H1 (cell line): ENCODE results near the gene NF1. TPM values are rescaled to one million over a fixed set of nuclear protein-coding genes. Genes with fewer than 3 reads are reported as not detected.

Source experiments
- CTCF ChIA-PET: fragments of 300-600 bp; sonication (Branson Sonifier 250); formaldehyde crosslinking; loops from one replicate; lab custom pipeline; 2021; ENCODE audit not compliant: partially characterized antibody; lab: Charles Lee
- POLR2A ChIA-PET: fragments of 300-600 bp; sonication (Branson Sonifier 250); formaldehyde crosslinking; loops from one replicate; lab custom pipeline; 2021; ENCODE audit warnings: inconsistent platforms; ENCODE audit not compliant: partially characterized antibody; lab: Charles Lee
- DNase-seq, 2 experiments: peaks; one replicate each; pipeline versions ENCODE4 v3.0.0 to v3.0.0-alpha.2; 2010 to 2022; ENCODE audit warnings: low spot score in 2 of 2, low read depth in 1 of 2, mixed read lengths in 1 of 2
- FAIRE-seq: peaks from 2 replicates; lab custom pipeline; 2011; peaks lifted over from hg19 to GRCh38; lab: Jason Lieb, UNC
- H2AFZ ChIP-seq: 2 replicates; pipeline ENCODE4 v1.8.1; 2012; ENCODE audit warnings: low read length, inconsistent platforms
- H2AK5ac ChIP-seq: 2 replicates; pipeline ENCODE4 v1.6.1; 2013; ENCODE audit warnings: low read depth, low read length
- H2BK120ac ChIP-seq: replicated peaks from 2 replicates; pipeline ENCODE3; 2013; ENCODE audit warnings: low read depth, low read length, inconsistent platforms
- H2BK12ac ChIP-seq: 2 replicates; pipeline ENCODE4 v1.6.1; 2013; ENCODE audit warnings: low read depth, low read length
- H2BK15ac ChIP-seq: 2 replicates; pipeline ENCODE4 v1.6.1; 2013; ENCODE audit warnings: low read length
- H2BK20ac ChIP-seq: 2 replicates; pipeline ENCODE4 v1.6.1; 2013; ENCODE audit warnings: low read length
- H2BK5ac ChIP-seq: 2 replicates; pipeline ENCODE4 v1.6.1; 2013; ENCODE audit warnings: low read depth, low read length
- H3K14ac ChIP-seq: 2 replicates; pipeline ENCODE4 v1.6.1; 2013; ENCODE audit warnings: inconsistent platforms; ENCODE audit not compliant: insufficient read length
- H3K18ac ChIP-seq: 2 replicates; pipeline ENCODE4 v1.6.1; 2013; ENCODE audit warnings: low read length; ENCODE audit errors: extremely low read depth
- H3K23ac ChIP-seq: 2 replicates; pipeline ENCODE4 v1.6.1; 2013; ENCODE audit warnings: inconsistent platforms; ENCODE audit not compliant: insufficient read length
- H3K23me2 ChIP-seq: 2 replicates; pipeline ENCODE4 v1.6.1; 2013; ENCODE audit warnings: low read depth, low read length
- H3K27ac ChIP-seq: 2 replicates; pipeline ENCODE4 v1.6.1; 2011; ENCODE audit warnings: low read depth, low read length, inconsistent platforms
- H3K27me3 ChIP-seq, 4 experiments: replicated peaks in 1 of 4; 1 replicate in 1 of 4; 2 replicates in 3 of 4; pipeline versions ENCODE4 v1.6.1 to v1.8.1; 2011 to 2013; ENCODE audit warnings: low read length in 3 of 4, mild to moderate bottlenecking in 3 of 4, inconsistent platforms in 2 of 4, mixed read lengths in 2 of 4, moderate library complexity in 1 of 4; ENCODE audit not compliant: control insufficient read depth in 3 of 4, insufficient read depth in 3 of 4; ENCODE audit errors: extremely low read depth in 1 of 4
- H3K36me3 ChIP-seq, 4 experiments: 2 replicates each; pipeline versions ENCODE4 v1.6.1 to v1.8.1; 2011 to 2013; ENCODE audit warnings: mild to moderate bottlenecking in 4 of 4, low read length in 3 of 4, moderate library complexity in 2 of 4, control low read depth in 1 of 4, inconsistent platforms in 1 of 4; ENCODE audit not compliant: insufficient read depth in 4 of 4, control insufficient read depth in 2 of 4
- H3K4ac ChIP-seq: replicated peaks from 2 replicates; pipeline ENCODE3; 2013; ENCODE audit warnings: low read length, low read depth, mixed read lengths, inconsistent platforms; ENCODE audit not compliant: insufficient read length
- H3K4me1 ChIP-seq, 4 experiments: replicated peaks in 1 of 4; 1 replicate in 1 of 4; 2 replicates in 3 of 4; pipeline versions ENCODE4 v1.6.1 to v1.8.1; 2011 to 2013; ENCODE audit warnings: low read length in 3 of 4, inconsistent platforms in 2 of 4, mixed read lengths in 1 of 4; ENCODE audit not compliant: insufficient read depth in 4 of 4, control insufficient read depth in 3 of 4
- H3K4me2 ChIP-seq, 2 experiments: 2 replicates each; pipeline versions ENCODE4 v1.6.1 to v1.8.1; 2011 to 2013; ENCODE audit warnings: low read depth in 2 of 2, low read length in 2 of 2, control low read depth in 1 of 2, inconsistent platforms in 1 of 2, mild to moderate bottlenecking in 1 of 2; ENCODE audit not compliant: insufficient read depth in 1 of 2
- H3K4me3 ChIP-seq, 4 experiments: fragments of 200-600, 300-600 bp in 1 of 4; sonication (generic), shearing (Covaris generic), sonication (Bioruptor Twin) in 1 of 4; 2 replicates each; pipeline versions ENCODE4 v1.5.1 to v1.8.1; 2011 to 2016; ENCODE audit warnings: low read length in 4 of 4, low read depth in 3 of 4, control low read depth in 2 of 4, inconsistent platforms in 2 of 4, mild to moderate bottlenecking in 2 of 4, mixed read lengths in 1 of 4, moderate library complexity in 1 of 4; ENCODE audit not compliant: insufficient read depth in 2 of 4; ENCODE audit errors: extremely low read depth in 1 of 4
- H3K56ac ChIP-seq: replicated peaks from 2 replicates; pipeline ENCODE3; 2013; ENCODE audit warnings: low read depth, mild to moderate bottlenecking, mixed read lengths, low read length, inconsistent platforms; ENCODE audit not compliant: insufficient read length
- H3K79me1 ChIP-seq: 2 replicates; pipeline ENCODE4 v1.6.1; 2013; ENCODE audit warnings: low read depth, low read length, control low read depth
- H3K79me2 ChIP-seq, 2 experiments: 2 replicates each; pipeline versions ENCODE4 v1.6.1 to v1.8.1; 2012 to 2013; ENCODE audit warnings: low read length in 2 of 2, mild to moderate bottlenecking in 2 of 2, inconsistent platforms in 1 of 2; ENCODE audit not compliant: insufficient read depth in 2 of 2, control insufficient read depth in 1 of 2
- H3K9ac ChIP-seq, 4 experiments: replicated peaks in 1 of 4; 1 replicate in 1 of 4; 2 replicates in 3 of 4; pipeline versions ENCODE4 v1.6.1 to v1.8.1; 2011 to 2013; ENCODE audit warnings: low read depth in 3 of 4, low read length in 3 of 4, control low read depth in 2 of 4, mild to moderate bottlenecking in 2 of 4, moderate library complexity in 2 of 4, inconsistent platforms in 1 of 4; ENCODE audit errors: extremely low read depth in 1 of 4
- H3K9me3 ChIP-seq, 2 experiments: 2 replicates each; pipeline versions ENCODE4 v1.6.1 to v1.8.1; 2012 to 2013; ENCODE audit warnings: mild to moderate bottlenecking in 2 of 2, moderate library complexity in 2 of 2, control low read depth in 1 of 2, inconsistent platforms in 1 of 2, low read depth in 1 of 2, low read length in 1 of 2, mixed read lengths in 1 of 2; ENCODE audit not compliant: insufficient read depth in 2 of 2
- H4K20me1 ChIP-seq, 2 experiments: replicated peaks in 1 of 2; 2 replicates each; pipeline versions ENCODE3 to v1.8.1; 2011 to 2013; ENCODE audit warnings: inconsistent platforms in 2 of 2, low read length in 2 of 2, mild to moderate bottlenecking in 1 of 2; ENCODE audit not compliant: insufficient read depth in 2 of 2, control insufficient read depth in 1 of 2
- H4K5ac ChIP-seq: 2 replicates; pipeline ENCODE4 v1.6.1; 2013; ENCODE audit warnings: low read length, low read depth, mixed read lengths, inconsistent platforms; ENCODE audit not compliant: insufficient read length
- H4K8ac ChIP-seq: 2 replicates; pipeline ENCODE4 v1.8.0; 2013; ENCODE audit warnings: mild to moderate bottlenecking, moderate library complexity, low read length, inconsistent platforms; ENCODE audit not compliant: insufficient read depth; ENCODE audit errors: extremely low read depth
- H4K91ac ChIP-seq: replicated peaks from 2 replicates; pipeline ENCODE3; 2013; ENCODE audit warnings: low read length, mixed read lengths, inconsistent platforms; ENCODE audit not compliant: insufficient read length
- TAF7 ChIP-seq: optimal IDR thresholded peaks from 2 replicates; pipeline ENCODE3; 2011; ENCODE audit warnings: low read depth, mild to moderate bottlenecking, inconsistent platforms, low read length, moderate library complexity, borderline replicate concordance
- WGBS, 2 experiments: shearing (Covaris generic) in 1 of 2; methylation state at CpG; one replicate each; pipeline versions ENCODE4 v1.1.6 to v1.1.7; 2013 to 2015; ENCODE audit warnings: low lambda C conversion rate in 2 of 2, mixed read lengths in 2 of 2, inconsistent platforms in 1 of 2, low coverage in 1 of 2, missing lambda C conversion rate in 1 of 2; ENCODE audit not compliant: insufficient replicate concordance in 2 of 2, insufficient coverage in 1 of 2, insufficient read length in 1 of 2; ENCODE audit errors: extremely low coverage in 1 of 2, missing lambda C conversion rate in 1 of 2; 5-methylcytosine and 5-hydroxymethylcytosine counted together
- polyA plus RNA-seq, 7 experiments: library from polyadenylated mRNA; depleted of rRNA in 3 of 7; stranded (reverse) in 5 of 7; unstranded in 2 of 7; fragments of >200 nt in 5 of 7; fragments of 200-250 nt in 2 of 7; gene quantifications; 1 replicate in 5 of 7; 2 replicates in 1 of 7; 4 replicates in 1 of 7; pipeline versions ENCODE4 v1.2.1 to v1.2.3, GENCODE V29; 2011 to 2013; ENCODE audit warnings: missing spikeins in 2 of 7, mixed read lengths in 2 of 7
- total RNA-seq: library from RNA; stranded (reverse); fragmentation: NEBNext Ultra II Directional; extraction: Animal tissue kit (Norgen Biotek cat#: 25700); gene quantifications from 2 replicates; pipeline ENCODE4 v1.2.1, GENCODE V29; 2021

NF1 gene
- total and polyA plus RNA-seq, 2 of the 8 experiments (the other 6 are each of a cell fraction or from before 2014, with no cell fraction given), result 19.3 to 29.6 TPM

DNA sequence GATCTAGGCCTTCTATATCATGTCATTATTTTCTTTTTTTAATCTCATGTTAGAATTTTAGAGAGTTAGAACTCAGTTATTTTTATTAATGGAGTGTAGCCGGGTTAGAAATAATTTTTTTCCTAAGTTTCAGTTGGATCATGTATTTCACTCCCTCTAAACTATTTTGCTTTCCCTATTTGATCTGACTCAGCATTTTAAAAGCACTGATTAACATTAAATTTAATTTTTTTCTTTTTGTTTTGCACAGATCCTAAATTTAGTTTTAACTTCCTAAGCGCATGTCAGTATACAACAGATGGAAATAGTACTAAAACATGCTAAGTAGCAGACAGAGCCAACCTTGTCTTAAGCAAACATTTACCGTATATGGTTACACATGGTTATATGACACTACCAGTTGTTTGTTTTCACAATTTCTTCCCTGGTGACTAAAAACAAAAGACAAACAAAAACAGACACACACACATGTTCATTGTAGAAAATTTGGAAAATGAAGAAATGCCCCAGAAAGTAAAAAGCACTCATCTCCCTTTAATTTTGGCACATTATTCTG, 263.1 kb downstream of the NF1 start:
- H3K4me1 ChIP-seq, result no peaks in the 10 kb centered on the region
- H2AFZ ChIP-seq, result no peak overlapping the region
- no peak overlapping the region for H3K18ac ChIP-seq
- H4K91ac ChIP-seq, result no peak overlapping the region
- H3K79me1 ChIP-seq, result no peaks in the 10 kb centered on the region
- CTCF ChIA-PET, result no interaction called here
- no peaks in the 10 kb centered on the region for H3K23me2 ChIP-seq
- H3K14ac ChIP-seq, result no peak overlapping the region
- no peak overlapping the region for H4K8ac ChIP-seq
- no peak overlapping the region for H3K4me3 ChIP-seq
- H3K4ac ChIP-seq, result no peak overlapping the region
- H3K36me3 ChIP-seq, result peaks cover 0 to 11% (median 4%) of the 10 kb centered on the region in 4 experiments; a peak in 4 of 8 replicates
- H3K27me3 ChIP-seq, result no peaks in the 10 kb centered on the region
- H3K79me2 ChIP-seq, result no peaks in the 10 kb centered on the region
- H3K9ac ChIP-seq, result no peak overlapping the region
- H2BK120ac ChIP-seq, result no peak overlapping the region
- no peaks in the 10 kb centered on the region for H4K20me1 ChIP-seq
- no peak overlapping the region for H3K56ac ChIP-seq
- 93% methylated on average over 3 of the region's 3 CpGs; no CpG with 5 or more reads in 1 of the 2 experiments for WGBS, 2 experiments
- H2BK5ac ChIP-seq, result no peak overlapping the region
- H2BK12ac ChIP-seq, result no peak overlapping the region
- no peak overlapping the region for H2BK15ac ChIP-seq
- H4K5ac ChIP-seq, result no peak overlapping the region
- POLR2A ChIA-PET, result no interaction called here
- no peak overlapping the region for H3K23ac ChIP-seq
- H2AK5ac ChIP-seq, result no peak overlapping the region
- no peak for DNase-seq
- no peaks in the 10 kb centered on the region for H3K9me3 ChIP-seq
- no peak overlapping the region for H3K27ac ChIP-seq
- H2BK20ac ChIP-seq, result no peak overlapping the region
- no peak for FAIRE-seq
- H3K4me2 ChIP-seq, result no peak overlapping the region
- TF ChIP-seq TAF7, result no peak
